Activated CD4-positive, alpha-beta T cell treated with anti-CD3 and anti-CD28 coated beads for 4 hours (primary cell): ENCODE data around the gene RYR3.

Source experiments
- DNase-seq, 2 donors: peaks; one replicate each; pipeline ENCODE4 v3.0.0-alpha.2; 2020

The RYR3 gene

DNA sequence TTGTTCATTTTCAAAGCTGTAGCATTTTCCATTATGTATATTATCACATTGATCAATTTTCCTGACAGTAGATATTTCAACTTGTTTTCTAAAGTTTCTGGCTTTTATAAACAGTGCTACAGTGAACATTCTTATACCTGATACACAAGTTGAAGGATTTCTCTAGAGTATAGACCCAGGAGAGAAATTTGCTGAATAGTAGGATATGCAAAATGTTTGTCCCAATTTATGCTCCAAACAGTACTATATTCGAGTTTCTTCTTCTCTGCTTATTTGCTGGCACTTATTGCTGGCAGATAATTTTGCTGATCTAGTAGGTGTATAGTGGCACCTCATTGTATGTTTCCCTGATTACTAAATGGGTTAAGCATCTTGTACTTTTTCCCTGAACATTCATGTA lies 540.3 kb downstream of the RYR3 start:
- no peak for DNase-seq

DNA sequence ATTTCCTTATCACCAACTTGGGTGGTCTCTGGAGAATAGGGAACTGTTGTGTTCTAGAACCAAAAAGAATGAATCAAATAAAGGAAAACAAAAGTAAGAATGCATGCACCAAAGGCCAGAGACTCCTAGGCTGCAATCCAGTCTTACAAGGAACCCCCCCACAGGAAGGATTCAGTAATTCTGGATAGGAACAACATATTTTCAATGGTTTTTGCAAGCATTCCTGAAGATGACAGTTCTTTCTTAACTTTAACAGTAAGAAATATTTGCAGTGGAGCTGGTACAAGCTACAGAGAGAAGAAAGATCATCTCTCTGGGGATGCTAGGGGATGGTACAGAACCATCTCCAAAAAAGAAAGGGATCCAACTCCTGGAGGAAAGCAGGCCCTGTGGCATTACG lies 541.3 kb downstream of the RYR3 start:
- no peak for DNase-seq

DNA sequence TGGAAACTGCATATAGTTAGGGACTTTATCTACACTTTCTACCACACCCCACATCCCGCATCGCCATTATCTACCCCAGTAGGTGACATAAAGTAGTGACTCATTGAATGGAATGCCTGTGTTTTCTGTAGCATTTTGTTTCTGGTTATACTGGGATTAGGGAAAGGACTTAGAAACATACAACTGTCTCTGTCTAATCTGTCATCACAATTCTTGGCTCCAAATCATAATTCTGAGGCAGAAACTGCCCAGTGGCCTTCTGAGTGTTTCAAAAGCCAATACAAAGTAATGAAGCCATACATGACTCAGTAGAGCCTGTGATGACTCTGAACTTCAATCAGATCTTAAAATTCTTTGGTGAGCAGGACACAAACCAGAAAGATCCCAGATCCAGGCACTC lies 541.8 kb downstream of the RYR3 start:
- no peak for DNase-seq

DNA sequence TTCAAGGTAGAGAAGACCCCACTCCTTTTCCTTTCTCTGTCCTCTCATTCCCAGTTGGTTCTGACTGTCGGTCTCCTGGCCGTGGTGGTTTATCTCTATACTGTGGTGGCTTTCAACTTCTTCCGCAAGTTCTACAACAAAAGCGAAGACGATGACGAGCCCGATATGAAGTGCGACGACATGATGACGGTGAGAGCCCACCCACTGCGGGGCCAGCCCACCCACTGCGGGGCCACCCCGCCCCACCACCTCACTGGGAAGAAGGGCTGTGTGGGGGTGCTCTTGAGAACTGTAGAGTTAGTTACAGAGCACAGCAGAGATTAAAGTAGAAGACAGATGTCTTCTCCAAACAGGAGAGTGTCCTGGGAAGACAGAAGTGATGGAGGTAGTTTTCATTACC lies 547.0 kb downstream of the RYR3 start:
- no peak for DNase-seq

DNA sequence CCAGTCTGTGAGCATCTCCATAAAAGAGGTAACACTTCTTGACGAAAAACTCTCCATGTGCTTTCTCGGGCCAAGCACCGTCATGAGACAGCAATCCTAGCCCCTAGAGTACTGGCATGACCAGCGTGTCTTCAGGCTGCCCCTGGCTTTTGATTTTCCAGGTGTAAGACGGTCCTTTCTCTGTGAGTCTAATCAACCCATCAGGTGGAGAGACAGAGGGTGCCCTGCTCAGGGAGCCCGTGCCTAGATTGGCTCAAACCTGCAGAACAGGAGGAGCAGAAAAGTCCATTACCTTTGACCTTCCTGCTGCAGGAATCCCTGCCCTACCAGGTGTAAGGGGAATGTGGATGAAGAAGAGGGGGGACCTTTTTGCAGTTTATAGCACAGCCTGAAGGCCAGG lies 548.1 kb downstream of the RYR3 start:
- no peak for DNase-seq

DNA sequence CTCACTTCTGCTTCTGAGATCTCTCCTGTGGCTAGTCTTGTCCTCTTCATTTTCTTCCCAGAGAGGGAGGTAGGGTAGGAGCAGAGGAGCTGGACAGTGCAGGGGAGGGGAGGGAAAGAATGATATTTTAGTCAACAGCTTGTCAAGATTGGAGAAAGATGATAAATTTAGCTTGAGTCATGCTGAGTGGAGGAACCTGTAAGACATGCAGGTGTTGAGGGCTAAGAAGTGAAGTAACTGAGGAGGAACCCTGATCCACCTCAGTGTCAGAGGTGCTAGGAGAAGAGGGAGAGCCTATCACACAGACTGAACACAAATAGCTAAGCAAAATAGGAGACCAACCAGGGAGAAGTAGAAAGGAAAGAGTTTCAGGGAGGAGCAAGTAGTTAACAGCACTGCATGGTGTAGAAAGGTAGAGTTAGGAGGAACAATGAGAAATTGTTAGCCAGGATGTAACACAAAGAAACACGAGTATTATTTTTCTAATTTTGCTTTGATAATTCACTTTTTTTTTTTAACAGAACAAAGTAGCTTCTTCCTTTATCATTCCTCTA lies 549.3 kb downstream of the RYR3 start:
- DNase-seq: no peak

DNA sequence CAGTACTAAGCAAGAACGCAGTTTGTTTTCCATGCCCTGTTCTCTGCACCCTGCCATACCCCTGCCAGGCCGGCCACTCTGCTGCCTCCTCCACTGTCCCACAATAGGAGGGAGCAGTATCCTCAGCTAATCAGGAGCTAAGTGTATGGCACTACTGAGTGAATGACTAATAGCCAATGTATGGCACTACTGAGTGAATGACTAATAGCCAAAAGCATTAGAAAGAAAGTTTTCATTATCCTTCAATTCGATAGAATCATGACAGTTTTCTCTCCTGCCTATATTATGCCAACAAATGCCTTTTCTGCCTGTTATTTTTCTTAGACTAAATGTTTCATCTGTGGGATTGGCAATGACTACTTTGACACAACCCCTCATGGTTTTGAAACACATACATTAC lies 550.0 kb downstream of the RYR3 start:
- DNase-seq: no peak

DNA sequence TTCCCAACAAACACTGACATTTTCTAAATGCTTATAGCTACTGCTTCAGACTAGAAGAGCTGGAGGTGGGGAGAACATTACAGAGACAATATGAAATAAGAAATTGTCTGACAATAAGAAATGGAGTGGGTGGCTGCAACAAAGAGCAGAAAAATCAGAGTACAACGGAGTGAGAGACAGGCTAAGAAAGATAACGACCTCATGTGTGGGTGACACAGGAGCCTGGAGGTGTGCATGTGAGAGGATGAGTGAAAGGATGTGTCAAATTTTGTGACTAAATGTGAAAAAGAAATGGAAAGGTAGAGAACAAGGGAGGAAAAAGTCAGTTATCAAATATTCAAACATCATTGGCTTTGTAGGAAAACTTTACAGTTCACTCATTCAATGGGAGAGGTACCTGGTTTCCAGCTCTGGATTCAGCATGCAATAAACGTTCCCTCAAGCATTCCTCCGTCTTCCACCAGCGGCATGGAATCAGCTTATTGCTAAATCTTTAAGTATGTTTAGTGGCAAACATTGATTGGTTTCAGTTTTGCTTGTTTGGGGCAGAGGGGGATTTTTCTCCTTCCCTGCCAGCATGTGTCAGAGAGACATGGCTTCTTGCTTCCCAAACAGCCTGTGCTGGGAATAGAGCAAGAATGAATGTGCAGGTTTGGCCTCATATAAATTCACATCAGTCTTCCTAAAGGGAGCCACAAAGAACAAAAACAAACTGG lies 553.8 kb downstream of the RYR3 start:
- no peak for DNase-seq

DNA sequence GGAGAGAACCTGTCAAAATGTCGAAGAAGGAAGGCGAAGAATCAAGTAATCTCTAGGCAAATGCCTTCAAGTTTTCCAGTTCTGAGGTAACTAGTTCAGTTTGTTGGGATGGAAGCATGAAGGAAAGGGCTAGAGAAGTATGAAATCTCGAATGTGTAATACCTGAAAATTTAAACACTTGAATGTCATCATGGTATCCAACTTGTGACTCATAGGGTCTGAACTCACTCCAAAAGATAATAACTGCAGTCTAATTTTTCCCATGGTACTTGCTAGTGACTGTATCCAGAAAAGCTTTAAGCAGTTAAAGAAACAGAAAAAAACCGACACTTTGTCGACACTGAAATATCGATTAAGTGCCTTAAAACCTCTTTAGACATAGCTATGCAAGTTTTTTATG lies 554.6 kb downstream of the RYR3 start:
- no peak for DNase-seq

DNA sequence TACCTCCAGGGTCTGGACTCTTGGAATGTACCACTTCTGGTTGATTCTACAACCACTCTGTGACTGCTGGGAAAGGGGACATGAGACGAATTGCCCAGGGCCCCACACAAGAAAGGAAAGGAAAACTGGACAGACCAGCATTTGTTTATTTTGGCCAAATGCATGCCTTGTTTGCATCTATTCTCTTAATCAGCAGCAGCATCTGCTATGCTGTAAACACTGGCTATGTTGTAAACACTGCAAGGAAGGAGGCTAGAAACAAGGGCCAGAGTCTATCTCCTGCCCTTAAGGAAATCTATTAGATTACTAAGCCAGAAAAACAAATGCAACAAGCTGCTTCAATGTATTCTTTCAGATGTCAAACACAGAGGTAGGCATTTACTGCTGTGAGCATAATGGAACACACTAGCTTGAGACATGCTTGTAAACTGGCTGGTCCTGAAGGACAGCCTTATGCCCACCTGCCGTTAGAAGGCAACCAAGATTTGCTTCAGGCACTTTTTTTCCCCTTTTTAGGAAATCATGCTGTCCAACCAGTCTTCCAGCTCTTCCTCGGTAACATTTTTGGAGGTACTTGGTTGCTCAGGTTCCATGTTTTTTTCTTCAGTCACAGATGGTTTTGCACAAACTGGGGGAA lies 555.5 kb downstream of the RYR3 start:
- no peak for DNase-seq

DNA sequence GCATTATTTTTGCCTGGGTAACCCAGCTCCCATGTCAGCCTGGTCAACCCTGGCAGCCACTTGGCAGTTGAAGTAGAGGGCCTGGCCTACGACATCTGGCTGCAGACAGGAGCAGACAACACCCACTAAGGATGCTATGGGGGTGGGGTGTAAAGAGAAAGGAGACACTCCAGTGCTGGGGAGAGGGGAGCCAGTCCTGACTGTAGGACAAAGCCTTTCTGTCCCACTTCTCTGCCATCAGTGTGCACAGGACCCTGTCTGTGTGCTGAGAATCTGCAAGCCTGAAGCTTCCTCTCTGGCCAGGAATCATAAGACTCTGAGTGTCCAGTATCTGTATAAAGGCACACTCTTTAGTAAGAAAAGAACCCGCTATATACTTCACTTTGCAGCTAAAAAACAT lies 561.2 kb downstream of the RYR3 start:
- no peak for DNase-seq

DNA sequence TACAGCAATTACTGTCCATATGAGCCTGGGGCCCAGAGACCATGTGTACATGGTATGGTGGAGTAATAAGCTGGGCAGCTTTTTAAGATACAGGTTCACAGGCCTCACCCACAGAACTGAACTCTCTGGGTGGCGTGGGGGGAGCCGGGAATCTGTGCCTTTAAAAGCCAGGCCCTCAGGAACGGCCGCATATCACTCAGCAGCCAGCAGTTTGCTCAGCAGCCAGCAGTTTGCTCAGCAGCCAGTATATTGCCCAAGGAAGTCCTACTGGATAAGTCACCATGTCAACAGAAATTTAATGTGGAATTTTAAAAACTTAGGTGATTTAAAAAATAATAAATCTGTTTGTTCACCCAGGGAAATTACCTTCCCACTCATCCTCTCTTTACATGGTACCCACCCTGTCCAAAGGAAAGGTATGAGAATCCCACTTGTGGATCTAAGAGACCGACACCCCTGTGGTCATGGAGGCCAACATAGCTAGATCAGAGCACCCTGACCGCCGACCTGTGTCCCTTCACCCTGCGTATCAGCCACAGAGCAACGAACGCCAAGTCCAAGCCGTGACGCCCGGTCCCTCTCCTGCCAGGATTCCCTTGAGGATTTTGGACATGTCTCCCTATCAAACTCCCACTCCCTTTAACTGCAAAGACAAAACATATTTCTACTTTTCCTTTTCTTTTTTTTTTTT lies 561.8 kb downstream of the RYR3 start:
- DNase-seq: no peak

DNA sequence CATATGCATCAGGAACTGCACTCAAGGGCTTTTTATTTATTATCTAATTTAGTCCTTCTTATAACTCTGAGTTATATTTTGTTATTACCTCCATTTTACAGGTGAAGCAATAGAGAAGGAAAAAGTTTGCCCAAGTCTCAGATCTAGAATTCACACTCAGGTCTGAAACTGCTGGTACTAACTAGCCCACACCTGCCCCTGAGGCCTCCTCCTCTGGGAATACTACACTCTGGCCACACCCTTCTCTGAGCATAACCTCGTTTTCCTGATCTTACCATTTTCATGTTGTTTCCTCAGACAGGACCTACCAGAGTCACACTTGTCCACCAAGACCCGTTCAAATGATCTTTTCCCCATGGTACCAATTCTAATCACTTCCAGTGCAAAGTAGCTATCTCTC lies 563.4 kb downstream of the RYR3 start:
- no peak for DNase-seq

DNA sequence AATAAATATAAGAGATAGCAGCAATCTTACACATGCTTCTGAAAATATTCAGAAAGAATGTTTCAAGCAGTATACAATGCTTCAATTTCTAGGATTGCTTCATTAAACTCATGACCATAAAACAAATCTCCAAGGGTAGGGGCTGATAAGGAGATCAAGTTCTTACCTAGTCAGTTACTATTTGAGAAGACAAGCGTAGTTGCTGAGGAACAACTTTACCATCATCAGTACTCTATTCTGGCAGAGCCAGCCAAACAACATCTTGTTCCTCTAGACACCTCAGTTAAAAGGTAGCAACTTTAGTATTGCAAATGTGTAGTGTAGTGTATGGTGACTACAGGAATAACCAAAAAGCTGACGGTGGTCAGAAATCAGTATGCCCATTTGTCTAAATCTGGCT lies 572.2 kb downstream of the RYR3 start:
- no peak for DNase-seq

DNA sequence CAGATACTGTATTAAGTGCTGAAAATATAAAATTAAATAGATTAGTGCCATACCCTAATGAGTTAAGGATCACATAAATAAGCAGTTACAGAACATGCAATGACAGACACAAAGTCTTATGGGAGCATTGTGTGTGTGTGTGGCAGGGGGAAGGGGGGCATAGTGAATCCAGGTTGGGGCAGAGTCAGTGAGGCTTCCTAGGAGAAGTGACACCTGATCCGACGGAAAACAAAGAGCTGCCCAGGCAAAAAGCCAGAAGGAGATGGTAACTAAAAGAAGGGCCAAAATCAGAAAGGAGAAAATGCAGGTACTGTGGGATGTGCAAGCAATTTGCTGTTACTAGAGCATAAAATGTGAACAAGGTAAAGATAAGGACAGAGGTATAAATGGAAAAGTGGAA lies 577.4 kb downstream of the RYR3 start:
- DNase-seq: no peak

DNA sequence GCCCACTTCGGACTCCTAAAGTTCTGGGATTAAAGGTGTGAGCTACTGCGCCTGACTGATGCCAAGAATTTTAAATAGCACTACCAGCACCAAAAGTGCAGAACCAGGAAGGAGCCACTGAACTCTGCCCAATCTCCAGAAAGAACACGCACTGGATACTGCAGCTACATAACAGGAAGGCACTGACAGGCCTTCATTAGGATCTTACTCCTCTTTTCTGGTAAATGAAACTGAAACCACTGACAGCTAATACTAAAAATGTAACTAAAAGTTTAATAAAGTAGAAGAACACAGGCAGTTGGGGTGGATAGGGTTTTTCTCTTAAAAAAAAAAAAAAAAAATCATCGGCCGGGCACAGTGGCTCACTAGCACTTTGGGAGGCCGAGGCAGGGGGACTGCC lies 583.4 kb downstream of the RYR3 start:
- no peak for DNase-seq

DNA sequence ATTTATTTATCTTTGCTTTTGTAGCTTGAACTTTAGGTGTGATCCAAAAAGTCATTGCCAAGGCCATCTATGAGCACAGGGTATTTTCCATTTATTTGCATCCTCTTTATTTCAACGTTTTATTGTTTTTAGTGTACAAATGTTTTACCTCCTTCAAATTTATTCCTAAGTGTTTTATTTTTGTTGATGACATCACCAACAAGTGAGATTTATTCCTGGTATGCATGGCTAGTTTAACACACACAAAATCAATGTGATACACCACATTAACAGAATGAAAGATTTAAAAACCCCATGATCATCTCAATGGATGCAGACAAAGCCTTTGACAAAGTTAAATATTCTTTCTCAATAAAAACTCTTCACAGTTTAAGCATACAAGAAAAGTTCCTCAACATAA lies 591.3 kb downstream of the RYR3 start:
- no peak for DNase-seq

DNA sequence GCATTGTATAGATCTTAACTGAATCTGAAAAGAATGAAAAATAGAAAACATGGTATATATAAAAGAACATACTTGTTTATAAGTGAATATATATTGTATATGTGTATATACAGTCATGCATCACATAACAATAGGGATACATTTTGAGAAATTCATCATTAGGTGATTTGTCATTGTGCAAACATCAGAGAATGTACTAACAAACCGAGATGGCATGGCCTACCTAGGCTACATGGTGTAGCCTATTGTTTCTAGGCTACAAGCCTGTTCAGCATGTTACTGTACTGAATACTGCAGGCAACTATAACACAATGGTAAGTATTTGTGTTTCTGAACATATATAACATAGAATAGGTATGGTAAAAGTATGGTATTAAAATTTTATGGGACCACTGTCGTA lies 592.9 kb downstream of the RYR3 start:
- DNase-seq: no peak

DNA sequence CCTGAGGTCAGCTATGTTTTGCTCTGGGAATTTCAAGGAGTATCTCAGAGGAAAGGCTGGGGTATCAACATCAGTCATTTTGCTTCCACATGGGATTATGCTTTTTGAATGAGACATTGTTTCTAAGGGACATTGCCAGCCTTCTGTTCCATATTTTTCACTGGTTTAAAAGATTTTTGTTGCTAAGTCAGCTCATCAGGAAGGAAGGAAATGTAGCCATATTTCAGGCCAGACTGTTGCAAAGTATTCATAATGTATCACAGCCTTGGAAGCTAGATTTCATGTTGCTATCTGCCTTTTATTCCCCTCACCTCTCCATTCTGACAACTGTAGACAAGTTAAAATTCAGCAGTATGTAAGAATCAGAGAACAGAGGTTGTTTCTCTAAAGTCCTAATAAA lies 596.6 kb downstream of the RYR3 start:
- no peak for DNase-seq

DNA sequence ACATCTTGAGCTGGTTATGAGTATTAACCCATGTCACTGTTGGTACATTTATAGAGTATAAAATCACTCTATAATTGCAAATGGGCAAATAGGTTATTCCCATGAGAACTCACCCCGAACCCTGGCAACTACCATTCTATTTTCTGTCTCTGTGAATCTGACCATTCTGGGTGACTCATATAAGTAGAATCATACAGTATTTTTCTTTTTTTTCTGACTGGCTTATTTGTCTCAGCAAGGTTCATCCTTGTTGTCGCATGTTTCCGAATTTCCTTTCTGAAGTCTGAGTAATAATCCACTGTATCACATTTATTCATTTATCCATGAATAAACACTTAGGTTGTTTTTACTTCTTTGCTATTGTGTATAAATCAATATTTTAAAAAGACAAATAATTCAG lies 597.6 kb downstream of the RYR3 start:
- no peak for DNase-seq

DNA sequence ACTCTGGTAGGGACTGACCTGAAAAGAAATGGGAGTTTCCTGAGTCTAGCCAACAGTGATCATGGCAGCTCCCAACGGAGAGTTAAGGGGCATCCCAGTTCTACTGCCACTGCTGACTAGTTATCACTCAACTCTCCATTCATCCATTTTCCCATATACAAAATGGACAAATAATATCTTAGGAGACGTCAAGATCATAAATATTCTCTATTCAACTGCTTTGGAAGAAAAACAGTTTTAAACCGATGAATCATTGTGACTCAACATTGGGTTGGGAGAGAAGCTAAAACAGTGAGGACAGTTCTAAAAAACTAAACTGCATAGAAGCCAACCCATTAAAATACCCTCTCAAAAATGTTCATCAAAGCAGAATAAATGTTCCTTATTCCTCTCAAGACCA lies 600.0 kb downstream of the RYR3 start:
- no peak for DNase-seq

DNA sequence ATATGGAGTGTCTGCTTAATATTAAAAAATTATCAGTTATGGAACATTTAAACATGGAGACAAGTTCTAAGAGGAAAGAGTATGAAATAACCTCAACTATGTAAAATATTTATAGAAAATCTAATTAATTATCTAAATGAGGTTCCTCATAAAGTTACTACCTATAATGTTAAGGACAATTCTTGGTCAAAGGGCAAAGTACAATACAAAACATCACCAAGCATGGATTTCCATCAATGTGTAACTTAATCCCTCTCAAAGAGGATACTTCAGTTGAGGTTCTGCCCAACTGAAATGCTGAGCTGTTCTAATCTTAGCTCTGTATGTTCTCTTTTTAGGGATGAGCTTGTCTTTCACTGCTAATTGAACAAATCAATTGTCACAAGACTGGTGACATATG lies 601.6 kb downstream of the RYR3 start:
- DNase-seq: no peak

DNA sequence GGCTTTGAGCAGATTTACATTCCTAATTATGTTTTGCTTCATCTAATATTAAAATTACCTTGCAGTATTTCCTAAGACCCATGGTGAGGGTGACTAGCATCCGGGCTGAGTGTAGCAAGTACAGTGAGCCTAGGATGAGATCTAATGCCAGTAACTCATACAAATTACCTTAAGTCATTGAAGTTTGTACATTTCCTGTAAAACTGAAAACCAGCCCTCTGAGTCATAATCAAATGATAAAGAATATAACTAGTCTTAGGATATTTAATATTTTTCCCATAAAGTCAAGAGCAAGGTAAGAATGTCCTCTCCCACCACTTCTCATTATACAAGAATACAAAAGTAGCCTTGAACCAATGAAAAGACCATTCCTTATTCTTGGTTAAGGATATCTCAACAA lies 602.7 kb downstream of the RYR3 start:
- no peak for DNase-seq
